SU-DHL-6 (cell line): ENCODE measurements around the gene EDDM13.
"Not testable (repeated sequence)": the region's sequence is repeated elsewhere in the genome, so short reads cannot be mapped to it uniquely, and the experiment has no call there.

Experiments
- EZH2phosphoT487 ChIP-seq: fragments of 200-600 bp; sonication (generic), shearing (Covaris generic); conservative IDR thresholded peaks from 2 replicates; pipeline ENCODE4 v1.6.1; 2018; ENCODE audit warnings: mild to moderate bottlenecking, antibody characterized with exemption, low read length, moderate library complexity, mixed read lengths
- TF ChIP-seq, protein P1 (sequence below): fragments of 200-600 bp; sonication (generic); IDR thresholded peaks from one replicate; pipeline ENCODE4 v1.5.1; 2017; ENCODE audit warnings: antibody characterized with exemption, mild to moderate bottlenecking, low read length, moderate library complexity; ENCODE audit not compliant: insufficient read depth, poor library complexity, severe bottlenecking

DNA sequence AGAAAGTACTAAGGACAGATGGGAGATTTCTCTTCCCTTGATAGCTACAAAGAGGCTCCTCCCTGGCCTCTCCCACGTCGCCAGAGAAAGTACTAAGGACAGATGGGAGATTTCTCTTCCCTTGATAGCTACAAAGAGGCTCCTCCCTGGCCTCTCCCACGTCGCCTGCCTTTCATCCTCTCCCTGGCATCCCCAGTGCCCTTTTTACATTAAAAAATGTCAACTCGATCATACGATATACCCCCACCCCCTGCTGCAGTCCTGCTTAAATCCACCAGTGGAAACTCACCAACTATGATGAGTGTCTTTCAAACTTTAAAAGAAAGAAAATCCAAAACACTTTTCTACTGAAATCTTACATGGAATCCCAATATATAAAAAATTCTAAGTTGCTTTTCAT is 34.5 kb downstream of the EDDM13 start:
- TF ChIP-seq, protein P1, sequence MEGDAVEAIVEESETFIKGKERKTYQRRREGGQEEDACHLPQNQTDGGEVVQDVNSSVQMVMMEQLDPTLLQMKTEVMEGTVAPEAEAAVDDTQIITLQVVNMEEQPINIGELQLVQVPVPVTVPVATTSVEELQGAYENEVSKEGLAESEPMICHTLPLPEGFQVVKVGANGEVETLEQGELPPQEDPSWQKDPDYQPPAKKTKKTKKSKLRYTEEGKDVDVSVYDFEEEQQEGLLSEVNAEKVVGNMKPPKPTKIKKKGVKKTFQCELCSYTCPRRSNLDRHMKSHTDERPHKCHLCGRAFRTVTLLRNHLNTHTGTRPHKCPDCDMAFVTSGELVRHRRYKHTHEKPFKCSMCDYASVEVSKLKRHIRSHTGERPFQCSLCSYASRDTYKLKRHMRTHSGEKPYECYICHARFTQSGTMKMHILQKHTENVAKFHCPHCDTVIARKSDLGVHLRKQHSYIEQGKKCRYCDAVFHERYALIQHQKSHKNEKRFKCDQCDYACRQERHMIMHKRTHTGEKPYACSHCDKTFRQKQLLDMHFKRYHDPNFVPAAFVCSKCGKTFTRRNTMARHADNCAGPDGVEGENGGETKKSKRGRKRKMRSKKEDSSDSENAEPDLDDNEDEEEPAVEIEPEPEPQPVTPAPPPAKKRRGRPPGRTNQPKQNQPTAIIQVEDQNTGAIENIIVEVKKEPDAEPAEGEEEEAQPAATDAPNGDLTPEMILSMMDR, result not testable (repeated sequence)
- TF ChIP-seq EZH2phosphoT487, result not testable (repeated sequence)
